MM.1S (cell line): ENCODE results near the gene HLA-DMA.

ENCODE experiments used
- DNase-seq: peaks from one replicate; pipeline ENCODE4 v3.0.0-alpha.2; 2015
- H2AFZ ChIP-seq: fragments of 300-600 bp; sonication (generic); 2 replicates; pipeline ENCODE4 v1.6.0; 2016; ENCODE audit warnings: antibody characterized with exemption, low read length
- H3F3A ChIP-seq: fragments of 300-600 bp; sonication (generic); 2 replicates; pipeline ENCODE4 v1.6.1; 2016; ENCODE audit warnings: mild to moderate bottlenecking, antibody characterized with exemption, low read length, moderate library complexity, mixed read lengths; ENCODE audit not compliant: insufficient read depth
- H3K27ac ChIP-seq: fragments of 300-600 bp; sonication (generic); 2 replicates; pipeline ENCODE4 v1.5.1; 2016; ENCODE audit warnings: mild to moderate bottlenecking, low read length
- H3K27me3 ChIP-seq: fragments of 300-600 bp; sonication (generic); replicated peaks from 2 replicates; pipeline ENCODE4 v1.6.0; 2016; ENCODE audit warnings: low read length; ENCODE audit not compliant: insufficient read depth
- H3K36me3 ChIP-seq: fragments of 300-600 bp; sonication (generic); replicated peaks from 2 replicates; pipeline ENCODE4 v1.6.1; 2016; ENCODE audit warnings: mild to moderate bottlenecking, low read length, mixed read lengths; ENCODE audit not compliant: insufficient read depth
- H3K4me1 ChIP-seq: fragments of 300-600 bp; sonication (generic); 2 replicates; pipeline ENCODE4 v1.6.1; 2016; ENCODE audit warnings: low read length, mixed read lengths
- H3K4me2 ChIP-seq: fragments of 300-600 bp; sonication (generic); 2 replicates; pipeline ENCODE4 v1.6.0; 2016; ENCODE audit warnings: low read depth, low read length
- H3K4me3 ChIP-seq: fragments of 300-600 bp; sonication (generic); 2 replicates; pipeline ENCODE4 v1.5.1; 2016; ENCODE audit warnings: low read length, mixed read lengths
- H3K79me2 ChIP-seq: fragments of 300-600 bp; sonication (generic); 2 replicates; pipeline ENCODE4 v1.6.1; 2016; ENCODE audit warnings: mixed run types, low read length, mixed read lengths
- H3K9ac ChIP-seq: fragments of 300-600 bp; sonication (generic); 2 replicates; pipeline ENCODE4 v1.6.1; 2016; ENCODE audit warnings: low read length, mixed read lengths
- H3K9me2 ChIP-seq: fragments of 300-600 bp; sonication (generic); replicated peaks from 2 replicates; pipeline ENCODE4 v1.6.1; 2016; ENCODE audit warnings: mild to moderate bottlenecking, low read length, mixed read lengths; ENCODE audit not compliant: insufficient read depth
- H3K9me3 ChIP-seq: fragments of 300-600 bp; sonication (generic); replicated peaks from 2 replicates; pipeline ENCODE4 v1.6.1; 2016; ENCODE audit warnings: mild to moderate bottlenecking, low read length, mixed read lengths; ENCODE audit not compliant: insufficient read depth
- H4K20me1 ChIP-seq: fragments of 300-600 bp; sonication (generic); 2 replicates; pipeline ENCODE4 v1.6.1; 2016; ENCODE audit warnings: mild to moderate bottlenecking, low read length, moderate library complexity, mixed read lengths; ENCODE audit not compliant: insufficient read depth
- EZH2 ChIP-seq: fragments of 300-600 bp; sonication (generic); optimal IDR thresholded peaks from 2 replicates; pipeline ENCODE3; 2017; ENCODE audit warnings: low read depth, mild to moderate bottlenecking, antibody characterized with exemption, low read length, mixed read lengths
- EZH2phosphoT487 ChIP-seq: fragments of 300-600 bp; sonication (generic); IDR thresholded peaks from 2 replicates; pipeline ENCODE4 v1.6.1; 2018; ENCODE audit warnings: antibody characterized with exemption, low read length
- TF ChIP-seq, protein P1 (sequence below): fragments of 300-600 bp; sonication (generic); IDR thresholded peaks from 2 replicates; pipeline ENCODE4 v1.5.1; 2016; ENCODE audit warnings: antibody characterized with exemption, low read length, mixed read lengths

HLA-DMA gene

DNA sequence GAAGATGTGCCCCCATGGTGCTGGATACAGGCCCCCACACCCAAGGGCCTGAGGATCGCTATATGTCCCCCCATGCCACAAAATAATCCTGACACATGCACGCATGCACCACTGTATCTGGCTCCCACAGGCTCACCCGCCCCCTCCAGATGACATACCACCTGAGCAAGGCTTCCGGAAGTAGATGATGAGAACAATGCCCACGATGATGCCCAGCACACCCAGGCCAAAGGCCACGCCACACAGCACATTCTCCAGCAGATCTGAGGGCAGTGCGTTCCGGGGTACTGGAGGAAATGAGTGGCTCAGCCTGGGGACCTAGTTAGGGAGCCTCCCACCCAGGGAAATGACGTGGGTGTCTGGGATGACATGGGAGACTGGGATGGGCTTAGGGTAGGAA, 3.8 kb downstream of the HLA-DMA start:
- Histone ChIP-seq H3K9me2 (no peaks in the 10 kb centered on the region), H3K27ac (no peak overlapping the region), H3K4me2 (no peak overlapping the region), H3K4me1 (peaks cover 32% of the 10 kb centered on the region), H4K20me1 (no peaks in the 10 kb centered on the region), H3F3A (peaks cover 13% of the 10 kb centered on the region), H3K27me3 (no peaks in the 10 kb centered on the region), H3K9me3 (no peaks in the 10 kb centered on the region), H3K79me2 (no peaks in the 10 kb centered on the region; the same call in 1 of the 2 replicates), H3K9ac (no peak overlapping the region), H3K4me3 (no peak overlapping the region), H2AFZ (no peak overlapping the region), H3K36me3 (no peaks in the 10 kb centered on the region)
- no peak for DNase-seq
- TF ChIP-seq EZH2phosphoT487, result no peak
- TF ChIP-seq, protein P1, sequence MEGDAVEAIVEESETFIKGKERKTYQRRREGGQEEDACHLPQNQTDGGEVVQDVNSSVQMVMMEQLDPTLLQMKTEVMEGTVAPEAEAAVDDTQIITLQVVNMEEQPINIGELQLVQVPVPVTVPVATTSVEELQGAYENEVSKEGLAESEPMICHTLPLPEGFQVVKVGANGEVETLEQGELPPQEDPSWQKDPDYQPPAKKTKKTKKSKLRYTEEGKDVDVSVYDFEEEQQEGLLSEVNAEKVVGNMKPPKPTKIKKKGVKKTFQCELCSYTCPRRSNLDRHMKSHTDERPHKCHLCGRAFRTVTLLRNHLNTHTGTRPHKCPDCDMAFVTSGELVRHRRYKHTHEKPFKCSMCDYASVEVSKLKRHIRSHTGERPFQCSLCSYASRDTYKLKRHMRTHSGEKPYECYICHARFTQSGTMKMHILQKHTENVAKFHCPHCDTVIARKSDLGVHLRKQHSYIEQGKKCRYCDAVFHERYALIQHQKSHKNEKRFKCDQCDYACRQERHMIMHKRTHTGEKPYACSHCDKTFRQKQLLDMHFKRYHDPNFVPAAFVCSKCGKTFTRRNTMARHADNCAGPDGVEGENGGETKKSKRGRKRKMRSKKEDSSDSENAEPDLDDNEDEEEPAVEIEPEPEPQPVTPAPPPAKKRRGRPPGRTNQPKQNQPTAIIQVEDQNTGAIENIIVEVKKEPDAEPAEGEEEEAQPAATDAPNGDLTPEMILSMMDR, result no peak
- no peak for TF ChIP-seq EZH2

DNA sequence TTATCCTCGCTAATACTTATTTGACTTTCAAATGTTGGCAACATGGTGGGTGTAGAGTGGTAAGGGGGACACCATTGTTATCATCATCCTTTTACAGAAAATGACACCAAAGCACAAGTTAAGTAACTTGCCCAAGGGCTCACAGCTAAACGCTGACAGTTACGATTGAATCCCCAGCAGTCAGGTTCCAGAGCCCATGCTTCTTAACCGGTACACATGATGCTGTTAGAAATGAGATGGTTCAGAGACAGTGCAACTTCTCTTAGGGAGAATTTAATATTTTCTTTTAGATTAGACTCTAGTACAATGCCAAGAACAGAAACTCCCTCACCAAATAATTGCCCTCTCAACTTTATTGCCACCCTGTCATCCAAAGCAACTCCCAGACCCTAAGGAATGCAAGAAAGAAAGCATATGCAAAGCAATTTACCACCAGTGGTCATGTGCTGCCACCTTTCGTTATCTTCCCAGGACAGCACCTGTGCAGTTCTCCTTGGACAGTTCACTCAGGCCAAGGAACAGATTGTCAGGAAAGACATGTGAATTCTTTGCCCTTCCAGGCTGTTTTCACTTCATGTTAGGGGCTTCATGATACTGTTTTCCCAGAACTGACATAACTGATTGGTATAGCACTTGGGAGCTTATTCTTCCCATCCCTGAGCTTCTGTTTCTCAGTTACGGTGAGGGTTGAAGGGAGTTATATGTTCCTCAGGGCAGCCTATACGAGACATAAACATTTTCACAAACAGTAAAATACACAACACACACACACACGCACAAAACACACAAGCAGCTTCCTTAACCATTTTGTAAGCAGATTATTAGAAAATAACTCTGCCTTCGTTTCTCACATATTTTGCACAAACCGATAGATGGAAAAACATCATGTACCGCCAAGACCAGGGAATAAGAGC, 5.1 kb downstream of the HLA-DMA start:
- Histone ChIP-seq H3K9me2 (no peaks in the 10 kb centered on the region), H3K36me3 (no peaks in the 10 kb centered on the region), H3K9me3 (no peaks in the 10 kb centered on the region), H3F3A (peaks cover 20% of the 10 kb centered on the region), H4K20me1 (no peaks in the 10 kb centered on the region), H3K4me2 (no peak overlapping the region), H3K27ac (no peak overlapping the region), H3K9ac (no peak overlapping the region), H3K4me3 (no peak overlapping the region), H3K4me1 (peaks cover 32% of the 10 kb centered on the region), H2AFZ (no peak overlapping the region), H3K27me3 (0 out of 2 replicates have a peak, but pooled peaks cover 2% of the 10 kb centered on the region), H3K79me2 (no peaks in the 10 kb centered on the region; the same call in 1 of the 2 replicates)
- TF ChIP-seq, protein P1, result peak; percentile 85
- TF ChIP-seq EZH2phosphoT487, result no peak
- DNase-seq, result peak; percentile 35

DNA sequence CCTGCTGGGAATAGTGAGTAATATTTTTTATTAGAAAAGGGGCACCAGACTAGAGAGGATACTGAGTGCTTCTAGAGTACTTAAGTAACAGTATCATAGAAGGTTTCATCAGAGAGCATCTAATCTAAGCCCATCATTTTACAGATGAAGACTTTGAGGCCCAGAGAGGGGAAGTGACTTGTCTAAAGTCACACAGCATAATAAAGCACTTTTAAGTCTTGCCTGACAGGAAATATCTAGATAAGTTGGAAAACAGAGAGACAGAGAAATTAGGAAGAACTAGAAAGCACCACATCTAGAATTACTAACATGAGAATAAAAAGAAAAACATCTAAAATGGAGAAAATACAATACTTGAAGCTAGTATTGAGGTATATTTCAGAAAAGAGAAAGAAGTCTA, 6.0 kb downstream of the HLA-DMA start:
- no peaks in the 10 kb centered on the region for H3K9me3 ChIP-seq
- H3K4me3 ChIP-seq, result no peak overlapping the region
- no peak overlapping the region for H3K27ac ChIP-seq
- no peak overlapping the region for H3K4me2 ChIP-seq
- H3K4me1 ChIP-seq, result peaks cover 24% of the 10 kb centered on the region
- H3K36me3 ChIP-seq, result no peaks in the 10 kb centered on the region
- no peak for DNase-seq
- 0 out of 2 replicates have a peak, but pooled peaks cover 2% of the 10 kb centered on the region for H3K27me3 ChIP-seq
- H3K9me2 ChIP-seq, result no peaks in the 10 kb centered on the region
- peaks cover 20% of the 10 kb centered on the region for H3F3A ChIP-seq
- no peaks in the 10 kb centered on the region for H4K20me1 ChIP-seq
- H3K79me2 ChIP-seq, result no peaks in the 10 kb centered on the region
- no peak overlapping the region for H2AFZ ChIP-seq
- TF ChIP-seq, protein P1, result no peak
- no peak overlapping the region for H3K9ac ChIP-seq
